GM13976 (cell line): Measurements from ENCODE around the gene JARID2.

Source experiments
- DNase-seq: peaks from one replicate; pipeline ENCODE4 v3.0.0; 2012; ENCODE audit warnings: low spot score
- in situ Hi-C: fragments of 300-500 bp; cut with MboI; formaldehyde crosslinking; loops from one replicate; pipeline ENCODE4 v1.12.0; 2022; ENCODE audit warnings: low sequenced_read_pairs, mixed read lengths, inconsistent platforms; ENCODE audit not compliant: unreplicated experiment
- TF ChIP-seq, protein P1 (sequence below): IDR thresholded peaks from 2 replicates; pipeline ENCODE4 v1.5.1; 2012; ENCODE audit warnings: borderline replicate concordance, mild to moderate bottlenecking; ENCODE audit not compliant: insufficient read depth; ENCODE audit errors: extremely low read depth, missing control alignments, control extremely low read depth

The JARID2 gene

GRCh38 chr6:15280028-15280427, 34.2 kb downstream of the JARID2 start:
- TF ChIP-seq, protein P1, sequence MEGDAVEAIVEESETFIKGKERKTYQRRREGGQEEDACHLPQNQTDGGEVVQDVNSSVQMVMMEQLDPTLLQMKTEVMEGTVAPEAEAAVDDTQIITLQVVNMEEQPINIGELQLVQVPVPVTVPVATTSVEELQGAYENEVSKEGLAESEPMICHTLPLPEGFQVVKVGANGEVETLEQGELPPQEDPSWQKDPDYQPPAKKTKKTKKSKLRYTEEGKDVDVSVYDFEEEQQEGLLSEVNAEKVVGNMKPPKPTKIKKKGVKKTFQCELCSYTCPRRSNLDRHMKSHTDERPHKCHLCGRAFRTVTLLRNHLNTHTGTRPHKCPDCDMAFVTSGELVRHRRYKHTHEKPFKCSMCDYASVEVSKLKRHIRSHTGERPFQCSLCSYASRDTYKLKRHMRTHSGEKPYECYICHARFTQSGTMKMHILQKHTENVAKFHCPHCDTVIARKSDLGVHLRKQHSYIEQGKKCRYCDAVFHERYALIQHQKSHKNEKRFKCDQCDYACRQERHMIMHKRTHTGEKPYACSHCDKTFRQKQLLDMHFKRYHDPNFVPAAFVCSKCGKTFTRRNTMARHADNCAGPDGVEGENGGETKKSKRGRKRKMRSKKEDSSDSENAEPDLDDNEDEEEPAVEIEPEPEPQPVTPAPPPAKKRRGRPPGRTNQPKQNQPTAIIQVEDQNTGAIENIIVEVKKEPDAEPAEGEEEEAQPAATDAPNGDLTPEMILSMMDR = no peak
- no peak for DNase-seq
- in situ Hi-C loops = no loop called here

DNA sequence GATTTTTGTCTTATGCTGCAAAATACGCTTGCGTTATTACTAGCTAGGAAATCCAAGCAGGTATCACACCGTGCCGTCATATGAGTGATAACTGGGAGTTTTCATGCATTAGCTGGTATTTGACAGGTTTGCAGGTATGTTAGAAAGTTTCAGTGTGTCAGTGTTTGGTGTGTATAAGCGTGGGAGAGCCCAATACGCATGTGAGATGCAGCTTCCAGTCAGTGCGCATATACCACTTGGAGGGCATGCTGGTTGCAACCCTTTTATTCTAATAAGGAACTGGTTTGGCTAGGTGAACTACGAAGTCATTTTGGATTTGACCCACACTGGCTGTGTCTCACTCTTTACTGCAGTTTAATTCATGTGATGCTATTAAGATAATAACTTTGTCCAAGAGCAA, 35.1 kb downstream of the JARID2 start:
- TF ChIP-seq, protein P1 = no peak

DNA sequence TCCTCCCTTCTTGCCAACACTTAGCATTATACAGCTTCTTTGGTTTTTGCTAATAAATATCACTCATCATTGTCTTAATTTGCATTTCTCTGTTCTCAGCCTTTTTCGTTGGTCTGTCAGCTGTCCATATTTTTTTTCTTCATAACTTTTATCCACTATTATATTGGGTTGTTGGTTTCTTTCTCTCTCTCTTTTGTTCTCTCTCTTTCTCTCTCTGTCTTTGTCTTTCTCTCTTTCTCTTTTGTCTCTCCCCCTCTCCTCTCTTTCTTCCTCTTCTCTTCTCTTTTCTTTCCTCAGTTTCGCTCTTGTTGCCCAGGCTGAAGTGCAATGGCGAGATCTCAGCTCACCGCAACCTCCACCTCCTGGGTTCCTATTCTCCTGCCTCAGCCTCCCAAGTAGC, 36.5 kb downstream of the JARID2 start:
- in situ Hi-C loops = no loop called here
- TF ChIP-seq, protein P1 = no peak
- DNase-seq = no peak

More for the DNA sequence above, 35.1 kb downstream of the JARID2 start:
- in situ Hi-C loops = no loop called here
- DNase-seq = no peak

- DNase-seq = no peak
- in situ Hi-C loops = no loop called here
- TF ChIP-seq, protein P1 = no peak
Measured at GRCh38 chr6:15283986-15284361, 38.1 kb downstream of the JARID2 start.

- TF ChIP-seq, protein P1 = no peak
- no peak for DNase-seq
Measured at GRCh38 chr6:15284743-15285142, 38.9 kb downstream of the JARID2 start.

DNA sequence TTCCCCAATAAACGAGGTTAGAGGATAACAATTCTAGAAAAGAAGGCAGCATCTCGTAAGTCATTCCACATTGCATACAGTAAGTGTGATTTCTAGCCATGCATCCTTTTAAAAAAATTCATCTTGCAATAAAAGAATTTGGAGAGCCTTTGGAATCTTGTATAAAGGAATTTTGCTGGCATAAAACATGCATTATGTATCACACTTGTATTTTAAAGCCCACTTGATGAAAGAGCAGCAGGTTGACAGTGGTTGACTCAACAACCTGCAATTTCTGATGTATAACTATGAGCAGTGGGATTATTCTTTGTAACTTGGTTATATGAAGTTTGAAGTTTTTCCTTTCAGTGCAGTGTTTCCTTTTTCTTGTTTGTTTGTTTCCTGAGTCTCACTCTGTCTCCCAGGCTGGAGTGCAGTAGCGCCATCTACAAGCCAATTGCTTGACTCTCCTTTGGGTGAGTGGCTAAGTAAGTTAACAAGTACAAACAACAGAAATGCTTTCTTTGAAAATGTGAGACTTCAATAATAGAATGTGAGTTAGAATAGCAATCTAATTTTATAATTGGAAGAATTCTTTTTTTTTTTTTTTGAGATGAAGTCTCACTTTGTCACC, 39.9 kb downstream of the JARID2 start:
- TF ChIP-seq, protein P1 = no peak
- DNase-seq = no peak
- in situ Hi-C loops = no loop called here

More at GRCh38 chr6:15284743-15285142, 38.9 kb downstream of the JARID2 start:
- in situ Hi-C loops = no loop called here
